Sigmoid colon (tissue), 4 donors: ENCODE data around the gene GSTO1.

Source experiments
- POLR2A ChIP-seq, 2 donors: fragments of 450-650 bp; IDR thresholded peaks; one replicate each; pipeline ENCODE4 v1.6.1; 2016; ENCODE audit warnings: antibody characterized with exemption in 2 of 2, mild to moderate bottlenecking in 2 of 2, moderate library complexity in 2 of 2
- POLR2AphosphoS5 ChIP-seq, 4 donors: sonication (generic); formaldehyde crosslinking; IDR thresholded peaks; one replicate each; pipeline ENCODE4 v1.6.1; 2017; ENCODE audit warnings: antibody characterized with exemption in 4 of 4
- TF ChIP-seq, protein P1 (sequence below), 4 experiments: fragments of 450-650 bp in 3 of 4; fragments of 200-600 bp in 1 of 4; IDR thresholded peaks; one replicate each; pipeline ENCODE4 v1.5.1; 2016 to 2019; ENCODE audit warnings: antibody characterized with exemption in 4 of 4, mild to moderate bottlenecking in 3 of 4, moderate library complexity in 2 of 4

DNA sequence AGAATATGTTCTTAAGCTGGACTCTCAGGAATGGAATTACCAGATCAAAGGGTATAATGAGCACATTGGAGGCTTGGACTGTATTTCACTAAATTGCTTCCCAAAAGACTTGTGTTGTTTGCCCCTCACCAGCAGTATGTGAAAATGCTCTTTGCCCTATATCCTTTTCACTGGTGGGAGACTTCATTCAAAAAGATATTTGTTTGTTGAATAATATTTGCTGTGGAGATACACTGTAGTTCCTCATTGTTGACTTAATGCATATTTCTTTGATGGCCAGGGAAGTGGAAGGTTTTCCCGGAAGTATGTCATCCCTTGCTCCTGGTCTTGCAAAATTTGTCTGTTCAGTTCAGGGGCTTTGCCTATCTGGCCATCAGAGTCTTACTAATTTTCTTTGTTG is 33.7 kb downstream of the GSTO1 start:
- TF ChIP-seq, protein P1, sequence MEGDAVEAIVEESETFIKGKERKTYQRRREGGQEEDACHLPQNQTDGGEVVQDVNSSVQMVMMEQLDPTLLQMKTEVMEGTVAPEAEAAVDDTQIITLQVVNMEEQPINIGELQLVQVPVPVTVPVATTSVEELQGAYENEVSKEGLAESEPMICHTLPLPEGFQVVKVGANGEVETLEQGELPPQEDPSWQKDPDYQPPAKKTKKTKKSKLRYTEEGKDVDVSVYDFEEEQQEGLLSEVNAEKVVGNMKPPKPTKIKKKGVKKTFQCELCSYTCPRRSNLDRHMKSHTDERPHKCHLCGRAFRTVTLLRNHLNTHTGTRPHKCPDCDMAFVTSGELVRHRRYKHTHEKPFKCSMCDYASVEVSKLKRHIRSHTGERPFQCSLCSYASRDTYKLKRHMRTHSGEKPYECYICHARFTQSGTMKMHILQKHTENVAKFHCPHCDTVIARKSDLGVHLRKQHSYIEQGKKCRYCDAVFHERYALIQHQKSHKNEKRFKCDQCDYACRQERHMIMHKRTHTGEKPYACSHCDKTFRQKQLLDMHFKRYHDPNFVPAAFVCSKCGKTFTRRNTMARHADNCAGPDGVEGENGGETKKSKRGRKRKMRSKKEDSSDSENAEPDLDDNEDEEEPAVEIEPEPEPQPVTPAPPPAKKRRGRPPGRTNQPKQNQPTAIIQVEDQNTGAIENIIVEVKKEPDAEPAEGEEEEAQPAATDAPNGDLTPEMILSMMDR (IDR thresholded peaks at IDR 0.05), result no peak
- no peak for TF ChIP-seq POLR2A (IDR thresholded peaks at IDR 0.05)
- TF ChIP-seq POLR2AphosphoS5 (IDR thresholded peaks at IDR 0.05), result no peak
